HL-60/S4 treated with retinoic acid at 250 ng/mL for 4 days and 3 days (cell line): ENCODE results near the gene ANKZF1.

ENCODE experiments used
- in situ Hi-C: fragments of 300-500 bp; cut with MboI; formaldehyde crosslinking; loops from 2 replicates; pipeline ENCODE4 v1.7.0; 2022; ENCODE audit warnings: low sequenced_read_pairs

ANKZF1 gene

GRCh38 chr2:219280651-219281050 is 51.0 kb downstream of the ANKZF1 start:
- in situ Hi-C loops: no loop called here

DNA sequence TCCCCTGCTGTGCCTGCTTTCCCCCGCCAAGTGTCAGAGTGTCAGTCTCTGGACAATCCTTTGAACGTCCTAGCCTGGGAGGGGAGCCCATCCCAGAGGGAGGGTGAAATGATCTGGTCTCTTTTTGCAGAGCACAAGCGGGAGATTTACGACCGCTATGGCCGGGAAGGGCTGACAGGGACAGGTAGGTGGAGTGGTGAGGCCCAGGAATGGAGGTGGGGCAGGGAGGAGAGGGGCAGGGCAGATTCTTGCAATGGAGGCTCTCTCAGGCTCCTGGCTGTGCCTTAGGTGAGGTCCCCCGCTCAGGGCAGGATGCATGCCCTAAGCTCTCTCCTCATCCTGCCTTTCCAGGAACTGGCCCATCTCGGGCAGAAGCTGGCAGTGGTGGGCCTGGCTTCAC is 52.0 kb downstream of the ANKZF1 start:
- in situ Hi-C loops: no loop called here

DNA sequence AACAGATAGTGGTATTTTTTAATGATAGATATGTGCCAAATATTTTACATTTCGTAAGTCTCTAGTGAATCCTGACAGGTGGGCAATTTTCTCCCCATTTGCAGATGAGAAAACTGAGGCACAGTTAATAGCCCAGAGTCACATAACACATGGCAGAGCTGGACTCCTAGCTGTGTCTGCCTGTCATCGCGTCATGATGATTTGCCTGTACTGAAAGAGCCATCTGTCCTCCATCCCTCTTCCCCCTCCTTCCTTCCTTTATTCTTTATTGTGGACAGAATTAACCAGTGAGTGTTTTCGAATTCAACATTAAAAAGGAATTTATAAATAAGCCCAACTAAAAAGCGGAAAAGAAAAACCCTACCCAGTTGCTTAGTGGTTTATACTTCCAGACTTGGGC is 52.8 kb downstream of the ANKZF1 start:
- in situ Hi-C loops: no loop called here

- in situ Hi-C loops: no loop called here
Observed at GRCh38 chr2:219282943-219283581, 53.5 kb downstream of the ANKZF1 start.

GRCh38 chr2:219284501-219285372 is 55.1 kb downstream of the ANKZF1 start:
- in situ Hi-C loops: no loop called here

DNA sequence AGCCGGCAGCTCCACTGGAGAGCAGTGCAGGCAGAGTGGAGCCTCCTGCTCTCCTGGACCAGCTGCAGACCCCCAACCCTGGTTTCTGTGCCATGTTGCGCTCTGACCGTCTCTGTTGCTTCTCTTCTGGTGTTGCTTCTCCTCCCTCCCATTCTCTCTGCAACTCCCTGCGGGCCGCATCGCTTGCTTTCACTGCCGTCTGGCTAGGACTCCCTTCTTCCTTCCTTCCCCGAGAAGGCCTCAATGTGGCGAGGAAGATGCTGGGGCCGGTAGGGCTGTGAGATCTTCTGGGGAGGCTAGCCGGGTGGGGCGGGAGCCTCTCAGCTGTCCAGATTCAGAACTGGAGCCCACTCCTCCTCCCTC is 55.7 kb downstream of the ANKZF1 start:
- in situ Hi-C loops: no loop called here

GRCh38 chr2:219285894-219286425 is 56.4 kb downstream of the ANKZF1 start:
- in situ Hi-C loops: no loop called here
